OCI-LY7 (cell line): Measurements from ENCODE around the gene HOXB3. TPM values are rescaled to one million over a fixed set of nuclear protein-coding genes. Genes with fewer than 3 reads are reported as not detected.

Source experiments
- BruUV-seq: library from RNA; stranded (reverse); fragments of 400-500 nt; replicated peaks from 2 replicates; lab custom pipeline; 2021; lab: Mats Ljungman, UMichigan
- CTCF ChIA-PET: fragments of 300-600 bp; sonication (Branson Sonifier 250); formaldehyde crosslinking; loops from one replicate; lab custom pipeline; 2022; ENCODE audit warnings: antibody characterized with exemption; ENCODE audit not compliant: unreplicated experiment; lab: Charles Lee
- POLR2A ChIA-PET: fragments of 300-600 bp; sonication (Branson Sonifier 250); formaldehyde crosslinking; loops from one replicate; lab custom pipeline; 2022; ENCODE audit warnings: antibody characterized with exemption; lab: Charles Lee
- DNase-seq: peaks from one replicate; pipeline ENCODE4 v3.0.0-alpha.2; 2015; ENCODE audit warnings: low spot score
- H2AFZ ChIP-seq: fragments of 200-600 bp; sonication (generic), shearing (Covaris generic); 2 replicates; pipeline ENCODE4 v1.6.1; 2014; ENCODE audit warnings: mild to moderate bottlenecking, antibody characterized with exemption, low read length, moderate library complexity
- H3K27ac ChIP-seq: fragments of 200-600 bp; sonication (generic); 2 replicates; pipeline ENCODE4 v1.5.1; 2014; ENCODE audit warnings: mixed run types, low read depth, mild to moderate bottlenecking, moderate library complexity, low read length, inconsistent platforms; ENCODE audit not compliant: poor library complexity, severe bottlenecking
- H3K36me3 ChIP-seq: fragments of 200-600 bp; sonication (generic); 2 replicates; pipeline ENCODE4 v1.6.1; 2014; ENCODE audit warnings: mild to moderate bottlenecking, antibody characterized with exemption, low read length, moderate library complexity, mixed read lengths; ENCODE audit not compliant: insufficient read depth
- H3K4me1 ChIP-seq: fragments of 200-600 bp; sonication (generic); 2 replicates; pipeline ENCODE4 v1.5.1; 2014; ENCODE audit warnings: mild to moderate bottlenecking, low read length; ENCODE audit not compliant: insufficient read depth, poor library complexity, severe bottlenecking
- H3K4me2 ChIP-seq: fragments of 200-600 bp; sonication (generic); 2 replicates; pipeline ENCODE4 v1.6.1; 2014; ENCODE audit warnings: mild to moderate bottlenecking, low read length
- H3K4me3 ChIP-seq: fragments of 200-600 bp; sonication (generic); 2 replicates; pipeline ENCODE4 v1.5.1; 2014; ENCODE audit warnings: mild to moderate bottlenecking, low read depth, low read length; ENCODE audit not compliant: poor library complexity, severe bottlenecking
- H3K79me2 ChIP-seq: fragments of 200-600 bp; sonication (generic); 2 replicates; pipeline ENCODE4 v1.6.1; 2016; ENCODE audit warnings: low read depth, mild to moderate bottlenecking, low read length, moderate library complexity, mixed read lengths; ENCODE audit not compliant: insufficient read depth
- H3K9me2 ChIP-seq: fragments of 200-600 bp; sonication (generic); 2 replicates; pipeline ENCODE4 v1.6.1; 2016; ENCODE audit warnings: mild to moderate bottlenecking, low read length, mixed read lengths; ENCODE audit not compliant: insufficient read depth
- H3K9me3 ChIP-seq: fragments of 200-600 bp; sonication (generic); 2 replicates; pipeline ENCODE4 v1.6.1; 2014; ENCODE audit warnings: mild to moderate bottlenecking, mixed run types, low read length, mixed read lengths
- H4K20me1 ChIP-seq: fragments of 200-600 bp; sonication (generic); 2 replicates; pipeline ENCODE4 v1.6.1; 2014; ENCODE audit warnings: mild to moderate bottlenecking, antibody characterized with exemption, low read length, moderate library complexity, mixed read lengths; ENCODE audit not compliant: insufficient read depth
- EZH2phosphoT487 ChIP-seq: fragments of 200-600 bp; sonication (generic); IDR thresholded peaks from 2 replicates; pipeline ENCODE4 v1.6.1; 2018; ENCODE audit warnings: low read depth, borderline replicate concordance, mild to moderate bottlenecking, mixed run types, antibody characterized with exemption, low read length, moderate library complexity, mixed read lengths
- intact Hi-C: fragments of 100-400 bp; cut with micrococcal nuclease; formaldehyde crosslinking; loops from one replicate; pipeline ENCODE4 v1.10.0; 2022; ENCODE audit not compliant: unreplicated experiment
- total RNA-seq, 2 experiments: library from RNA; depleted of rRNA in 1 of 2; stranded (reverse); fragments of >200 nt in 1 of 2; shearing (Covaris generic) in 1 of 2; gene quantifications; 2 replicates each; pipeline ENCODE4 v1.2.3, GENCODE V29; 2014 to 2022
- TF ChIP-seq, protein P1 (sequence below): fragments of 200-600 bp; sonication (generic); conservative IDR thresholded peaks from 2 replicates; pipeline ENCODE4 v1.5.1; 2014; ENCODE audit warnings: mild to moderate bottlenecking, antibody characterized with exemption, low read length, moderate library complexity, mixed read lengths

The HOXB3 gene
- total RNA-seq, 2 experiments from 2014 or later = 7.7 to 13.0 TPM

DNA sequence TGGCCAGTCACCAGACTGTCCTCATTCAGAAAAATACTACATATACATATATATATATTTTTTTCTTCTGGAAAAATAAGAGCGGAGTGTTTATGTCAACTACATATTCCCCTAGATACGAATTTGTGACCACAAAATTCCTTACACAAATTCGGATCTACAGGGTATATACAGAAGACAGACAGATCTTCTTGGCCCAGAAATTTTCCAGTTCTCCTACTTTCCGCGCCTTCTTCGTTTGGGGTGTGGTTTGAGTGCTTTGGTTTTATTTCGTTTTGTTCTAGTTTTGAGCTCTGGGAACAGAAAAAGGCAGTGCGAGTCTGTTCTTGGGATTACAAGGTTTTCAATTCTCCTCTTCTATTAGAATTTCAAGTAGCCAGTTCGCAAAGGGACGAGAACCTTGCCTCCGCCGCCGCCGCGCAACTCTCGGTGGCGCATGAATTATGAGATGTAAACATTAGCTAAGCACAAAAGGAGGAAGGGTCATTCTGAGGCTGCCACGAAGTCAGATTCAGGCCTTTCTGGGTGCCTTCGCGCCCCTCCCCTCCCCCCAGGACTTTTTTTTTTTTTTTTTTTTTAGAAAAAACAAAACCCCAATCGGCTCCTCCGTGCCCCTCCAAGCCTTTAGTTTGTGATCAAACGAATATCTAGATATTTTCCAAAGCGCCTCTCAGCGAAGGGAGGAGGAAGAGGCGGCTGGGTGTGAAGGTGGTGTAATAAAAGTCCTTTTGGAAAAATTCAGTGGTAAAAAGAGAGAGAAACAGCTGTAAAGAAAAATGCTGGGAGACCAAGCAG, 10.1 kb downstream of the HOXB3 start:
- TF ChIP-seq, protein P1, sequence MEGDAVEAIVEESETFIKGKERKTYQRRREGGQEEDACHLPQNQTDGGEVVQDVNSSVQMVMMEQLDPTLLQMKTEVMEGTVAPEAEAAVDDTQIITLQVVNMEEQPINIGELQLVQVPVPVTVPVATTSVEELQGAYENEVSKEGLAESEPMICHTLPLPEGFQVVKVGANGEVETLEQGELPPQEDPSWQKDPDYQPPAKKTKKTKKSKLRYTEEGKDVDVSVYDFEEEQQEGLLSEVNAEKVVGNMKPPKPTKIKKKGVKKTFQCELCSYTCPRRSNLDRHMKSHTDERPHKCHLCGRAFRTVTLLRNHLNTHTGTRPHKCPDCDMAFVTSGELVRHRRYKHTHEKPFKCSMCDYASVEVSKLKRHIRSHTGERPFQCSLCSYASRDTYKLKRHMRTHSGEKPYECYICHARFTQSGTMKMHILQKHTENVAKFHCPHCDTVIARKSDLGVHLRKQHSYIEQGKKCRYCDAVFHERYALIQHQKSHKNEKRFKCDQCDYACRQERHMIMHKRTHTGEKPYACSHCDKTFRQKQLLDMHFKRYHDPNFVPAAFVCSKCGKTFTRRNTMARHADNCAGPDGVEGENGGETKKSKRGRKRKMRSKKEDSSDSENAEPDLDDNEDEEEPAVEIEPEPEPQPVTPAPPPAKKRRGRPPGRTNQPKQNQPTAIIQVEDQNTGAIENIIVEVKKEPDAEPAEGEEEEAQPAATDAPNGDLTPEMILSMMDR = no peak
- no peak for TF ChIP-seq EZH2phosphoT487
- BruUV-seq = no TSS peak
- Histone ChIP-seq H3K27ac (no peak overlapping the region), H3K4me3 (no peak overlapping the region), H4K20me1 (no peaks in the 10 kb centered on the region), H3K9me2 (no peaks in the 10 kb centered on the region), H3K4me2 (no peak overlapping the region), H3K4me1 (peaks cover 21% of the 10 kb centered on the region), H3K9me3 (no peaks in the 10 kb centered on the region), H2AFZ (no peak overlapping the region), H3K79me2 (peaks cover 6% of the 10 kb centered on the region; the same call in 1 of the 2 replicates), H3K36me3 (peaks cover 5% of the 10 kb centered on the region; the same call in 1 of the 2 replicates)
- intact Hi-C loops = no loop called here
- POLR2A ChIA-PET = interaction anchor here (0.6 kb wide), 1 partner anchor 137 kb away, joined by 4 read pairs; no protein-coding TSS in a partner anchor
- DNase-seq = no peak
- CTCF ChIA-PET = no interaction called here

DNA sequence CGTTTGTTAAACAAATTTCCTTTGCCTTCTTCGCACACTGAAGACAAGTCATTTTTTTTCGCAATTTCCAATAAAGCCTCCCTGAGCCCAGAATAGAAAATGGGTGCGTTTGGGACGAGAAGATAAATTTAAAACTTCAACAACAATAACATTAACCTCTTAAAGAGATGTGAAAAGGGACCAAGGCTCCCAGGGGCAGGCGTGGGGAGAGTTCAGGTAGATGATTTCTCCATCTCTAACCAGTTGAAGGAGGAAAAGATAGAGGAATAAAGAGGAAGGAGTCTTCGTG, 10.6 kb downstream of the HOXB3 start:
- TF ChIP-seq, protein P1 = no peak
- no peak for TF ChIP-seq EZH2phosphoT487
- peak overlapping the region; percentile 85 for H3K4me3 ChIP-seq
- BruUV-seq = no TSS peak
- ChIA-PET POLR2A (no interaction called here), CTCF (no interaction called here)
- H4K20me1 ChIP-seq = no peaks in the 10 kb centered on the region
- DNase-seq = no peak
- no peaks in the 10 kb centered on the region for H3K9me3 ChIP-seq
- H3K9me2 ChIP-seq = no peaks in the 10 kb centered on the region
- no peak overlapping the region for H2AFZ ChIP-seq
- peaks cover 19% of the 10 kb centered on the region for H3K4me1 ChIP-seq
- peaks cover 6% of the 10 kb centered on the region; the same call in 1 of the 2 replicates for H3K79me2 ChIP-seq
- H3K4me2 ChIP-seq = peak overlapping the region; percentile 85
- no peak overlapping the region for H3K27ac ChIP-seq
- intact Hi-C loops = no loop called here
- H3K36me3 ChIP-seq = peaks cover 5% of the 10 kb centered on the region; the same call in 1 of the 2 replicates
